H1 (cell line): Measurements from ENCODE around the gene ASAP2. TPM values are rescaled to one million over a fixed set of nuclear protein-coding genes. Genes with fewer than 3 reads are reported as not detected.

Source experiments
- CTCF ChIA-PET: fragments of 300-600 bp; sonication (Branson Sonifier 250); formaldehyde crosslinking; loops from one replicate; lab custom pipeline; 2021; ENCODE audit not compliant: partially characterized antibody; lab: Charles Lee
- POLR2A ChIA-PET: fragments of 300-600 bp; sonication (Branson Sonifier 250); formaldehyde crosslinking; loops from one replicate; lab custom pipeline; 2021; ENCODE audit warnings: inconsistent platforms; ENCODE audit not compliant: partially characterized antibody; lab: Charles Lee
- DNase-seq, 2 experiments: peaks; one replicate each; pipeline versions ENCODE4 v3.0.0 to v3.0.0-alpha.2; 2010 to 2022; ENCODE audit warnings: low spot score in 2 of 2, low read depth in 1 of 2, mixed read lengths in 1 of 2
- FAIRE-seq: peaks from 2 replicates; lab custom pipeline; 2011; peaks lifted over from hg19 to GRCh38; lab: Jason Lieb, UNC
- H2AFZ ChIP-seq: 2 replicates; pipeline ENCODE4 v1.8.1; 2012; ENCODE audit warnings: low read length, inconsistent platforms
- H2AK5ac ChIP-seq: 2 replicates; pipeline ENCODE4 v1.6.1; 2013; ENCODE audit warnings: low read depth, low read length
- H2BK120ac ChIP-seq: replicated peaks from 2 replicates; pipeline ENCODE3; 2013; ENCODE audit warnings: low read depth, low read length, inconsistent platforms
- H2BK12ac ChIP-seq: 2 replicates; pipeline ENCODE4 v1.6.1; 2013; ENCODE audit warnings: low read depth, low read length
- H2BK15ac ChIP-seq: 2 replicates; pipeline ENCODE4 v1.6.1; 2013; ENCODE audit warnings: low read length
- H2BK20ac ChIP-seq: 2 replicates; pipeline ENCODE4 v1.6.1; 2013; ENCODE audit warnings: low read length
- H2BK5ac ChIP-seq: 2 replicates; pipeline ENCODE4 v1.6.1; 2013; ENCODE audit warnings: low read depth, low read length
- H3K14ac ChIP-seq: 2 replicates; pipeline ENCODE4 v1.6.1; 2013; ENCODE audit warnings: inconsistent platforms; ENCODE audit not compliant: insufficient read length
- H3K18ac ChIP-seq: 2 replicates; pipeline ENCODE4 v1.6.1; 2013; ENCODE audit warnings: low read length; ENCODE audit errors: extremely low read depth
- H3K23ac ChIP-seq: 2 replicates; pipeline ENCODE4 v1.6.1; 2013; ENCODE audit warnings: inconsistent platforms; ENCODE audit not compliant: insufficient read length
- H3K23me2 ChIP-seq: 2 replicates; pipeline ENCODE4 v1.6.1; 2013; ENCODE audit warnings: low read depth, low read length
- H3K27ac ChIP-seq: 2 replicates; pipeline ENCODE4 v1.6.1; 2011; ENCODE audit warnings: low read depth, low read length, inconsistent platforms
- H3K27me3 ChIP-seq, 4 experiments: replicated peaks in 1 of 4; 1 replicate in 1 of 4; 2 replicates in 3 of 4; pipeline versions ENCODE4 v1.6.1 to v1.8.1; 2011 to 2013; ENCODE audit warnings: low read length in 3 of 4, mild to moderate bottlenecking in 3 of 4, inconsistent platforms in 2 of 4, mixed read lengths in 2 of 4, moderate library complexity in 1 of 4; ENCODE audit not compliant: control insufficient read depth in 3 of 4, insufficient read depth in 3 of 4; ENCODE audit errors: extremely low read depth in 1 of 4
- H3K36me3 ChIP-seq, 4 experiments: 2 replicates each; pipeline versions ENCODE4 v1.6.1 to v1.8.1; 2011 to 2013; ENCODE audit warnings: mild to moderate bottlenecking in 4 of 4, low read length in 3 of 4, moderate library complexity in 2 of 4, control low read depth in 1 of 4, inconsistent platforms in 1 of 4; ENCODE audit not compliant: insufficient read depth in 4 of 4, control insufficient read depth in 2 of 4
- H3K4ac ChIP-seq: replicated peaks from 2 replicates; pipeline ENCODE3; 2013; ENCODE audit warnings: low read length, low read depth, mixed read lengths, inconsistent platforms; ENCODE audit not compliant: insufficient read length
- H3K4me1 ChIP-seq, 4 experiments: replicated peaks in 1 of 4; 1 replicate in 1 of 4; 2 replicates in 3 of 4; pipeline versions ENCODE4 v1.6.1 to v1.8.1; 2011 to 2013; ENCODE audit warnings: low read length in 3 of 4, inconsistent platforms in 2 of 4, mixed read lengths in 1 of 4; ENCODE audit not compliant: insufficient read depth in 4 of 4, control insufficient read depth in 3 of 4
- H3K4me2 ChIP-seq, 2 experiments: 2 replicates each; pipeline versions ENCODE4 v1.6.1 to v1.8.1; 2011 to 2013; ENCODE audit warnings: low read depth in 2 of 2, low read length in 2 of 2, control low read depth in 1 of 2, inconsistent platforms in 1 of 2, mild to moderate bottlenecking in 1 of 2; ENCODE audit not compliant: insufficient read depth in 1 of 2
- H3K4me3 ChIP-seq, 4 experiments: fragments of 200-600, 300-600 bp in 1 of 4; sonication (generic), shearing (Covaris generic), sonication (Bioruptor Twin) in 1 of 4; 2 replicates each; pipeline versions ENCODE4 v1.5.1 to v1.8.1; 2011 to 2016; ENCODE audit warnings: low read length in 4 of 4, low read depth in 3 of 4, control low read depth in 2 of 4, inconsistent platforms in 2 of 4, mild to moderate bottlenecking in 2 of 4, mixed read lengths in 1 of 4, moderate library complexity in 1 of 4; ENCODE audit not compliant: insufficient read depth in 2 of 4; ENCODE audit errors: extremely low read depth in 1 of 4
- H3K56ac ChIP-seq: replicated peaks from 2 replicates; pipeline ENCODE3; 2013; ENCODE audit warnings: low read depth, mild to moderate bottlenecking, mixed read lengths, low read length, inconsistent platforms; ENCODE audit not compliant: insufficient read length
- H3K79me1 ChIP-seq: 2 replicates; pipeline ENCODE4 v1.6.1; 2013; ENCODE audit warnings: low read depth, low read length, control low read depth
- H3K79me2 ChIP-seq, 2 experiments: 2 replicates each; pipeline versions ENCODE4 v1.6.1 to v1.8.1; 2012 to 2013; ENCODE audit warnings: low read length in 2 of 2, mild to moderate bottlenecking in 2 of 2, inconsistent platforms in 1 of 2; ENCODE audit not compliant: insufficient read depth in 2 of 2, control insufficient read depth in 1 of 2
- H3K9ac ChIP-seq, 4 experiments: replicated peaks in 1 of 4; 1 replicate in 1 of 4; 2 replicates in 3 of 4; pipeline versions ENCODE4 v1.6.1 to v1.8.1; 2011 to 2013; ENCODE audit warnings: low read depth in 3 of 4, low read length in 3 of 4, control low read depth in 2 of 4, mild to moderate bottlenecking in 2 of 4, moderate library complexity in 2 of 4, inconsistent platforms in 1 of 4; ENCODE audit errors: extremely low read depth in 1 of 4
- H3K9me3 ChIP-seq, 2 experiments: 2 replicates each; pipeline versions ENCODE4 v1.6.1 to v1.8.1; 2012 to 2013; ENCODE audit warnings: mild to moderate bottlenecking in 2 of 2, moderate library complexity in 2 of 2, control low read depth in 1 of 2, inconsistent platforms in 1 of 2, low read depth in 1 of 2, low read length in 1 of 2, mixed read lengths in 1 of 2; ENCODE audit not compliant: insufficient read depth in 2 of 2
- H4K20me1 ChIP-seq, 2 experiments: replicated peaks in 1 of 2; 2 replicates each; pipeline versions ENCODE3 to v1.8.1; 2011 to 2013; ENCODE audit warnings: inconsistent platforms in 2 of 2, low read length in 2 of 2, mild to moderate bottlenecking in 1 of 2; ENCODE audit not compliant: insufficient read depth in 2 of 2, control insufficient read depth in 1 of 2
- H4K5ac ChIP-seq: 2 replicates; pipeline ENCODE4 v1.6.1; 2013; ENCODE audit warnings: low read length, low read depth, mixed read lengths, inconsistent platforms; ENCODE audit not compliant: insufficient read length
- H4K8ac ChIP-seq: 2 replicates; pipeline ENCODE4 v1.8.0; 2013; ENCODE audit warnings: mild to moderate bottlenecking, moderate library complexity, low read length, inconsistent platforms; ENCODE audit not compliant: insufficient read depth; ENCODE audit errors: extremely low read depth
- H4K91ac ChIP-seq: replicated peaks from 2 replicates; pipeline ENCODE3; 2013; ENCODE audit warnings: low read length, mixed read lengths, inconsistent platforms; ENCODE audit not compliant: insufficient read length
- BACH1 ChIP-seq: IDR thresholded peaks from 2 replicates; pipeline ENCODE4 v1.6.1; 2012; ENCODE audit warnings: low read length, improper control_type of control experiment
- CREB1 ChIP-seq: IDR thresholded peaks from 2 replicates; pipeline ENCODE4 v1.6.1; 2012; ENCODE audit warnings: inconsistent platforms
- EP300 ChIP-seq, 2 experiments: IDR thresholded peaks; 1 replicate in 1 of 2; 2 replicates in 1 of 2; pipeline ENCODE4 v1.6.1; 2011 to 2012; ENCODE audit warnings: low read depth in 2 of 2, low read length in 2 of 2, mild to moderate bottlenecking in 2 of 2, borderline replicate concordance in 1 of 2, inconsistent platforms in 1 of 2, moderate library complexity in 1 of 2
- KDM4A ChIP-seq: IDR thresholded peaks from one replicate; pipeline ENCODE4 v1.7.1; 2012; ENCODE audit warnings: low read depth, mild to moderate bottlenecking, moderate library complexity, low read length, inconsistent platforms; ENCODE audit not compliant: severe bottlenecking
- NANOG ChIP-seq: IDR thresholded peaks from 2 replicates; pipeline ENCODE4 v1.6.1; 2011; ENCODE audit warnings: low read length, low read depth, mild to moderate bottlenecking, inconsistent platforms; ENCODE audit not compliant: insufficient read depth, poor library complexity, severe bottlenecking
- RBBP5 ChIP-seq: IDR thresholded peaks from 2 replicates; pipeline ENCODE4 v1.7.1; 2012; ENCODE audit warnings: low read depth, mild to moderate bottlenecking, inconsistent platforms, low read length, moderate library complexity, borderline replicate concordance
- RFX5 ChIP-seq: IDR thresholded peaks from 2 replicates; pipeline ENCODE4 v1.6.1; 2011; ENCODE audit warnings: low read depth, low read length, improper control_type of control experiment, borderline replicate concordance
- SAP30 ChIP-seq: fragments of 300-600 bp; sonication (generic); IDR thresholded peaks from 2 replicates; pipeline ENCODE4 v1.7.1; 2012; ENCODE audit warnings: low read length, moderate library complexity, mild to moderate bottlenecking, inconsistent platforms; ENCODE audit not compliant: insufficient read depth, insufficient replicate concordance
- SIRT6 ChIP-seq: IDR thresholded peaks from one replicate; pipeline ENCODE4 v1.7.1; 2012; ENCODE audit warnings: low read length, inconsistent platforms
- SP4 ChIP-seq: IDR thresholded peaks from 2 replicates; pipeline ENCODE4 v1.6.1; 2012; ENCODE audit warnings: low read length, inconsistent platforms
- SRF ChIP-seq: IDR thresholded peaks from 2 replicates; pipeline ENCODE4 v1.6.1; 2011; ENCODE audit warnings: mild to moderate bottlenecking, low read depth, low read length, moderate library complexity
- TAF1 ChIP-seq: IDR thresholded peaks from 2 replicates; pipeline ENCODE4 v1.6.1; 2011; ENCODE audit warnings: mild to moderate bottlenecking, low read depth, low read length
- WGBS, 2 experiments: shearing (Covaris generic) in 1 of 2; methylation state at CpG; one replicate each; pipeline versions ENCODE4 v1.1.6 to v1.1.7; 2013 to 2015; ENCODE audit warnings: low lambda C conversion rate in 2 of 2, mixed read lengths in 2 of 2, inconsistent platforms in 1 of 2, low coverage in 1 of 2, missing lambda C conversion rate in 1 of 2; ENCODE audit not compliant: insufficient replicate concordance in 2 of 2, insufficient coverage in 1 of 2, insufficient read length in 1 of 2; ENCODE audit errors: extremely low coverage in 1 of 2, missing lambda C conversion rate in 1 of 2; 5-methylcytosine and 5-hydroxymethylcytosine counted together
- polyA plus RNA-seq, 7 experiments: library from polyadenylated mRNA; depleted of rRNA in 3 of 7; stranded (reverse) in 5 of 7; unstranded in 2 of 7; fragments of >200 nt in 5 of 7; fragments of 200-250 nt in 2 of 7; gene quantifications; 1 replicate in 5 of 7; 2 replicates in 1 of 7; 4 replicates in 1 of 7; pipeline versions ENCODE4 v1.2.1 to v1.2.3, GENCODE V29; 2011 to 2013; ENCODE audit warnings: missing spikeins in 2 of 7, mixed read lengths in 2 of 7
- total RNA-seq: library from RNA; stranded (reverse); fragmentation: NEBNext Ultra II Directional; extraction: Animal tissue kit (Norgen Biotek cat#: 25700); gene quantifications from 2 replicates; pipeline ENCODE4 v1.2.1, GENCODE V29; 2021

The ASAP2 gene
- total and polyA plus RNA-seq, 2 of the 8 experiments (the other 6 are each of a cell fraction or from before 2014, with no cell fraction given) = 10.2 to 18.7 TPM

DNA sequence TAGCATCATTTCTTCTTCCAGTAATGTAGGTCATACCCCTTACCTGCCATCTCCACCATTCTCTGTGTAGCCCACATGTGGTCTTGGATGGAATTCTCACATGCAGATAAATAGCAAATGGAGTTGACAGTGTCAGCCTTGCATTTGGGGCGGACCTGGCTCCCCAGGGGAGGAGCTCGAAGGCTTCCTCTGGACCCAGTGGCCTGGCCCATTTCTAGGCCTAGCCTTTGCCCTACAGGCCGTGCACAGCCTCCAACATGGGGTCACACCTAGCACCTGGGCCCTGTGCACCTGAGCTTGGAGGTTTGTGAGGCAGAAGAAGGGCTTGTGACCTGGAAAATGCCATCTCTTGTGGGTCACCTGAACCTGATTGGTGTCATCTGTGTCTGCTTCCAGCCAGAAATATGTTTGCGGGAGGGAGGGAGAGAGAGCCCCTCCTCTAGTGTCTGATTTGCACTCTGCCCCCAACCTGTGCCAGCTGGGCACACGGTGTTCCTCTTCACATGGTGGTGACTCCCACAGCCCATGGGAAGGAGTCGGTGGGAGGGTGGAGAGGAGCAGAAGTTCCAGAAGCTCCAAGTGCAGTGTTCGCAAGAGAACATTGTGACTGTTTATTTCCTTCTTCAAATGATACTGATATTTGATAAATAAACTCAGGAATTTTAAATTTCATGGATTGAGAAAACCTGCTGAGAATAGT, 183.7 kb downstream of the ASAP2 start:
- H3K23ac ChIP-seq = no peak overlapping the region
- H3K4me3 ChIP-seq = no peak overlapping the region
- FAIRE-seq = no peak
- TF ChIP-seq NANOG = no peak
- TF ChIP-seq EP300 (IDR thresholded peaks at IDR 0.05; ENCODE audit: borderline replicate concordance in 1 of 2, low read depth in 2 of 2, low read length in 2 of 2) = no peak
- no peak for TF ChIP-seq BACH1
- no peak for TF ChIP-seq SP4
- TF ChIP-seq RFX5 = no peak
- no peak for TF ChIP-seq SAP30
- no peak for TF ChIP-seq KDM4A
- TF ChIP-seq SIRT6 = no peak
- no peak for TF ChIP-seq TAF1
- TF ChIP-seq CREB1 = no peak
- TF ChIP-seq RBBP5 = no peak
- TF ChIP-seq SRF = no peak

More for the DNA sequence above, 183.7 kb downstream of the ASAP2 start:
- Histone ChIP-seq H3K18ac (no peak overlapping the region), H3K14ac (no peak overlapping the region), H2AFZ (no peak overlapping the region), H3K4ac (no peak overlapping the region), H3K56ac (no peak overlapping the region), H4K5ac (no peak overlapping the region), H3K79me1 (no peaks in the 10 kb centered on the region), H3K27ac (no peak overlapping the region), H3K9me3 (no peaks in the 10 kb centered on the region), H4K91ac (no peak overlapping the region), H2BK120ac (no peak overlapping the region), H3K4me1 (peaks cover 4 to 7% (median 6%) of the 10 kb centered on the region in 4 experiments; a peak in 6 of 7 replicates), H3K36me3 (peaks cover 0 to 8% (median 2%) of the 10 kb centered on the region in 4 experiments; a peak in 5 of 8 replicates), H3K79me2 (no peaks in the 10 kb centered on the region), H3K4me2 (no peak overlapping the region), H4K20me1 (peaks cover 4% of the 10 kb centered on the region in 2 experiments), H4K8ac (no peak overlapping the region), H2BK20ac (no peak overlapping the region), H2BK5ac (no peak overlapping the region), H2BK15ac (no peak overlapping the region), H2BK12ac (no peak overlapping the region), H3K27me3 (no peaks in the 10 kb centered on the region), H2AK5ac (no peak overlapping the region), H3K9ac (no peak overlapping the region), H3K23me2 (no peaks in the 10 kb centered on the region)
- DNase-seq = no peak
- 93% methylated on average over 7 of the region's 7 CpGs; no CpG with 5 or more reads in 1 of the 2 experiments for WGBS, 2 experiments
- POLR2A ChIA-PET = interaction anchor here (1.0 kb wide), 1 partner anchor 26 kb away, joined by 3 read pairs; no protein-coding TSS in a partner anchor
- CTCF ChIA-PET = interaction anchor here (0.9 to 3.2 kb wide), 3 partner anchors 10 to 185 kb away, joined by 3 to 11 read pairs (median 5); no protein-coding TSS in a partner anchor
